ENCODE data around the gene COG1.

COG1 gene

GRCh38 chr17:73200476-73200875, 7.6 kb downstream of the COG1 start:
- DNase-seq: no peak

- DNase-seq: no peak
Measured at GRCh38 chr17:73201215-73202069, 8.6 kb downstream of the COG1 start.

- DNase-seq: no peak
Measured at GRCh38 chr17:73203135-73203787, 10.4 kb downstream of the COG1 start.

- no peak for DNase-seq
Measured at GRCh38 chr17:73203788-73204479, 11.1 kb downstream of the COG1 start.

- no peak for DNase-seq
Measured at GRCh38 chr17:73205459-73205961, 12.7 kb downstream of the COG1 start.

- DNase-seq: no peak
Measured at GRCh38 chr17:73208139-73208827, 15.4 kb downstream of the COG1 start.

GRCh38 chr17:73209436-73209835, 16.6 kb downstream of the COG1 start:
- DNase-seq: no peak

- DNase-seq: peak in 1 of 4 experiments; percentile 23
Measured at GRCh38 chr17:73210002-73210678, 17.3 kb downstream of the COG1 start.

GRCh38 chr17:73211745-73212144, 18.9 kb downstream of the COG1 start:
- peak in 3 of 4 experiments; percentile 24 to 35 (median 26) for DNase-seq

- no peak for DNase-seq
Measured at GRCh38 chr17:73214008-73214407, 21.2 kb downstream of the COG1 start.

GRCh38 chr17:73214851-73215250, 22.0 kb downstream of the COG1 start:
- DNase-seq: no peak

GRCh38 chr17:73215447-73215846, 22.6 kb downstream of the COG1 start:
- DNase-seq: no peak

GRCh38 chr17:73223626-73224230, 30.9 kb downstream of the COG1 start:
- no peak for DNase-seq

- DNase-seq: peak in 3 of 4 experiments; percentile 20 to 42 (median 25)
Measured at GRCh38 chr17:73224237-73224636, 31.4 kb downstream of the COG1 start.

- no peak for DNase-seq
Measured at GRCh38 chr17:73224663-73225305, 31.9 kb downstream of the COG1 start.

GRCh38 chr17:73226556-73227172, 33.8 kb downstream of the COG1 start:
- no peak for DNase-seq

GRCh38 chr17:73227379-73227778, 34.5 kb downstream of the COG1 start:
- DNase-seq: peak in 2 of 4 experiments; percentile 5 to 17

- no peak for DNase-seq
Measured at GRCh38 chr17:73227944-73228343, 35.1 kb downstream of the COG1 start.

- peak; percentile 67 to 79 (median 78) for DNase-seq
Measured at GRCh38 chr17:73228748-73229236, 35.9 kb downstream of the COG1 start.

GRCh38 chr17:73230088-73230487, 37.2 kb downstream of the COG1 start:
- no peak for DNase-seq

All from suppressor macrophage (primary cell).